GM12878 (cell line): ENCODE data around the gene EFCAB11. TPM values are rescaled to one million over a fixed set of nuclear protein-coding genes. Genes with fewer than 3 reads are reported as not detected.

Experiments used
- ATAC-seq: fragments of 200-7000 bp; cut with Tn5 transposase; 3 replicates; pipeline ENCODE4 v1.9.1; 2020; ENCODE audit warnings: mild to moderate bottlenecking, moderate library complexity
- BruUV-seq: library from RNA; stranded (reverse); fragments of 400-500 nt; replicated peaks from 2 replicates; lab custom pipeline; 2021; lab: Mats Ljungman, UMichigan
- CTCF ChIA-PET: fragments of 300-600 bp; sonication (Branson Sonifier 250); formaldehyde crosslinking; extraction: SDS; loops from one replicate; lab custom pipeline; 2021; ENCODE audit warnings: inconsistent platforms; lab: Yijun Ruan, JAX
- POLR2A ChIA-PET: fragments of 350-600 bp; formaldehyde crosslinking; extraction: SDS; loops from one replicate; lab custom pipeline; 2021; ENCODE audit warnings: inconsistent platforms; lab: Charles Lee
- RAD21 ChIA-PET: fragments of 300-600 bp; sonication (Branson Sonifier 250); formaldehyde crosslinking; loops from one replicate; lab custom pipeline; 2023; ENCODE audit warnings: antibody characterized with exemption; ENCODE audit not compliant: unreplicated experiment; lab: Charles Lee
- SMC1A ChIA-PET: fragments of 300-600 bp; sonication (Branson Sonifier 250); formaldehyde crosslinking; loops from one replicate; lab custom pipeline; 2023; ENCODE audit not compliant: unreplicated experiment, uncharacterized antibody; lab: Charles Lee
- DNase-seq: peaks from one replicate; pipeline ENCODE4 v3.0.0-alpha.2; 2011; ENCODE audit warnings: low read depth, low spot score
- FAIRE-seq: peaks from 3 replicates; lab custom pipeline; 2011; peaks lifted over from hg19 to GRCh38; lab: Jason Lieb, UNC
- H2AFZ ChIP-seq: 2 replicates; pipeline ENCODE4 v1.6.0; 2011; ENCODE audit warnings: low read depth, low read length, control low read depth; ENCODE audit not compliant: control insufficient read depth
- H3K27ac ChIP-seq: 2 replicates; pipeline ENCODE4 v1.5.1; 2011; ENCODE audit warnings: control low read depth; ENCODE audit not compliant: control insufficient read depth, insufficient read depth
- H3K27me3 ChIP-seq, 2 experiments: replicated peaks in 1 of 2; 2 replicates each; pipeline versions ENCODE4 v1.6.0 to v1.6.1; 2011; ENCODE audit warnings: low read length in 1 of 2; ENCODE audit not compliant: control insufficient read depth in 2 of 2, insufficient read depth in 2 of 2
- H3K36me3 ChIP-seq, 2 experiments: 2 replicates each; pipeline ENCODE4 v1.5.1; 2011; ENCODE audit warnings: low read length in 1 of 2; ENCODE audit not compliant: control insufficient read depth in 2 of 2, insufficient read depth in 2 of 2
- H3K4me1 ChIP-seq: 2 replicates; pipeline ENCODE4 v1.6.1; 2011; ENCODE audit warnings: mild to moderate bottlenecking, low read length, moderate library complexity, mixed read lengths; ENCODE audit not compliant: control insufficient read depth, insufficient read depth
- H3K4me2 ChIP-seq: 2 replicates; pipeline ENCODE4 v1.6.0; 2011; ENCODE audit warnings: control low read depth; ENCODE audit not compliant: control insufficient read depth, insufficient read depth
- H3K4me3 ChIP-seq: fragments of 200-600 bp; sonication (generic); 2 replicates; pipeline ENCODE4 v1.5.1; 2016
- H3K79me2 ChIP-seq: 2 replicates; pipeline ENCODE4 v1.6.0; 2011; ENCODE audit warnings: low read length; ENCODE audit not compliant: control insufficient read depth, insufficient read depth
- H3K9ac ChIP-seq: 2 replicates; pipeline ENCODE4 v1.8.0; 2011; ENCODE audit warnings: low read length, control low read depth, mixed read lengths; ENCODE audit not compliant: control insufficient read depth, insufficient read depth
- H3K9me3 ChIP-seq: replicated peaks from 3 replicates; pipeline ENCODE4 v1.5.1; 2011; ENCODE audit warnings: mild to moderate bottlenecking, low read length; ENCODE audit not compliant: control insufficient read depth, insufficient read depth
- H4K20me1 ChIP-seq: 2 replicates; pipeline ENCODE4 v1.6.0; 2011; ENCODE audit not compliant: control insufficient read depth, insufficient read depth
- ATF3 ChIP-seq: IDR thresholded peaks from 2 replicates; pipeline ENCODE4 v1.6.1; 2011; ENCODE audit warnings: low read depth, mild to moderate bottlenecking, low read length, moderate library complexity, borderline replicate concordance; ENCODE audit errors: extremely low read depth
- BMI1 ChIP-seq: fragments of 450-650 bp; IDR thresholded peaks from 2 replicates; pipeline ENCODE4 v1.6.1; 2016; ENCODE audit warnings: mild to moderate bottlenecking, moderate library complexity, borderline replicate concordance
- ESRRA ChIP-seq: IDR thresholded peaks from 2 replicates; pipeline ENCODE4 v1.6.1; 2012; ENCODE audit warnings: mild to moderate bottlenecking, low read length, improper control_type of control experiment
- NFYB ChIP-seq: IDR thresholded peaks from 2 replicates; pipeline ENCODE4 v1.6.1; 2011; ENCODE audit warnings: low read depth, mild to moderate bottlenecking, low read length, improper control_type of control experiment, moderate library complexity; ENCODE audit not compliant: insufficient read depth
- ZBTB4 ChIP-seq: fragments of 450-650 bp; formaldehyde crosslinking; IDR thresholded peaks from 2 replicates; pipeline ENCODE4 v1.4.0; 2022; ENCODE audit warnings: mild to moderate bottlenecking, moderate library complexity
- ZZZ3 ChIP-seq: IDR thresholded peaks from 2 replicates; pipeline ENCODE4 v1.6.1; 2011; ENCODE audit warnings: low read depth; ENCODE audit not compliant: control insufficient read depth, insufficient read length
- WGBS: methylation state at CpG from one replicate; pipeline ENCODE4 v1.1.6; 2016; ENCODE audit warnings: low lambda C conversion rate; ENCODE audit not compliant: insufficient replicate concordance, insufficient coverage; ENCODE audit errors: missing lambda C conversion rate; 5-methylcytosine and 5-hydroxymethylcytosine counted together
- in situ Hi-C: fragments of 300-500 bp; cut with MboI; formaldehyde crosslinking; loops from 9 replicates; pipeline ENCODE4 v1.14.3; 2018; ENCODE audit warnings: mixed read lengths
- intact Hi-C: fragments of 100-400 bp; cut with micrococcal nuclease; formaldehyde crosslinking; loops from one replicate; pipeline ENCODE4 v1.14.2; 2022; ENCODE audit not compliant: unreplicated experiment
- polyA plus RNA-seq, 11 experiments: library from polyadenylated mRNA; depleted of rRNA in 4 of 11; unstranded in 6 of 11; stranded (reverse) in 5 of 11; fragments of >200 nt; fragmentation: Nextera tagmentation in 4 of 11; fragmentation: Illumina TruSeq in 1 of 11; extraction: Ambion mirVana in 4 of 11; extraction: Trizol in 1 of 11; gene quantifications; 1 replicate in 1 of 11; 2 replicates in 10 of 11; pipeline versions ENCODE4 v1.2.1 to v1.2.3, GENCODE V29; 2011 to 2016; ENCODE audit warnings: inconsistent platforms in 2 of 11, missing spikeins in 2 of 11, low read depth in 1 of 11
- total RNA-seq, 4 experiments: library from RNA; depleted of rRNA in 3 of 4; stranded (reverse); fragments of >200 nt in 3 of 4; fragmentation: Illumina TruSeq in 1 of 4; extraction: Trizol in 1 of 4; gene quantifications; 2 replicates each; pipeline versions ENCODE4 v1.2.1 to v1.2.3, GENCODE V29; 2013 to 2021

Gene EFCAB11
- total and polyA plus RNA-seq, 10 of the 15 experiments (the other 5 are each of a cell fraction or from before 2014, with no cell fraction given): 8.6 to 37.4 (median 18.0) TPM

- TF ChIP-seq ZZZ3: no peak
- TF ChIP-seq, all 136 proteins: peak for 0
Measured at GRCh38 chr14:89792489-89793366, 161.8 kb downstream of the EFCAB11 start (continued).

GRCh38 chr14:89787525-89787924 is 167.0 kb downstream of the EFCAB11 start:
- ChIA-PET POLR2A (no interaction called here), CTCF (no interaction called here), SMC1A (interaction anchor here (0.7 kb wide), 1 partner anchor 9 kb away, joined by 3 read pairs; no protein-coding TSS in a partner anchor), RAD21 (no interaction called here)
- Histone ChIP-seq H3K4me2 (no peak overlapping the region), H3K4me1 (no peaks in the 10 kb centered on the region), H3K79me2 (no peaks in the 10 kb centered on the region), H3K9me3 (no peaks in the 10 kb centered on the region), H3K9ac (no peak overlapping the region), H3K4me3 (no peak overlapping the region), H4K20me1 (no peaks in the 10 kb centered on the region), H3K36me3 (no peaks in the 10 kb centered on the region), H2AFZ (no peak overlapping the region), H3K27me3 (no peaks in the 10 kb centered on the region), H3K27ac (no peak overlapping the region)
- intact Hi-C loops (no loop called here), in situ Hi-C loops (no loop called here)
- FAIRE-seq: no peak
- no TSS peak for BruUV-seq
- TF ChIP-seq BMI1: no peak
- no peak for TF ChIP-seq NFYB
- no peak for TF ChIP-seq ESRRA
- TF ChIP-seq ZBTB4: no peak
- TF ChIP-seq ATF3: no peak
- no peak for ATAC-seq
- no peak for DNase-seq
- 97% methylated on average over 4 of the region's 4 CpGs for WGBS
